WERI-Rb-1 (cell line): ENCODE data around the gene YIPF1.
"Not testable (repeated sequence)": the region's sequence is repeated elsewhere in the genome, so short reads cannot be mapped to it uniquely, and the experiment has no call there.

Experiments
- DNase-seq: peaks from one replicate; pipeline ENCODE4 v3.0.0-alpha.2; 2020
- H3K27ac ChIP-seq: fragments of 250-450 bp; sonication (Bioruptor Pico); 2 replicates; pipeline ENCODE4 v1.5.1; 2020; ENCODE audit warnings: mild to moderate bottlenecking, moderate library complexity
- H3K27me3 ChIP-seq: fragments of 250-450 bp; sonication (Bioruptor Pico); 2 replicates; pipeline ENCODE4 v1.5.1; 2021; ENCODE audit warnings: mild to moderate bottlenecking, low read depth, moderate library complexity; ENCODE audit not compliant: insufficient read depth, severe bottlenecking
- H3K36me3 ChIP-seq: fragments of 250-450 bp; sonication (Bioruptor Pico); 2 replicates; pipeline ENCODE4 v1.5.1; 2020; ENCODE audit warnings: mild to moderate bottlenecking, moderate library complexity
- H3K4me3 ChIP-seq: 2 replicates; pipeline ENCODE4 v1.5.1; 2011; ENCODE audit warnings: low read depth, mild to moderate bottlenecking, control low read depth, low read length
- H3K9me3 ChIP-seq: fragments of 250-450 bp; sonication (Bioruptor Pico); 2 replicates; pipeline ENCODE4 v1.5.1; 2021; ENCODE audit warnings: mild to moderate bottlenecking, moderate library complexity; ENCODE audit not compliant: severe bottlenecking
- CTCF ChIP-seq: IDR thresholded peaks from 2 replicates; pipeline ENCODE4 v1.5.1; 2011; ENCODE audit warnings: low read depth, mild to moderate bottlenecking, control low read depth, inconsistent platforms, low read length

The YIPF1 gene

GRCh38 chr1:53888681-53889080, 916 bp downstream of the YIPF1 start:
- H3K27ac ChIP-seq, result no peak overlapping the region
- H3K36me3 ChIP-seq, result peaks cover 2% of the 10 kb centered on the region; the same call in 1 of the 2 replicates
- no peak overlapping the region for H3K4me3 ChIP-seq
- no peak for DNase-seq
- TF ChIP-seq CTCF, result no peak
- no peaks in the 10 kb centered on the region for H3K27me3 ChIP-seq
- no peaks in the 10 kb centered on the region for H3K9me3 ChIP-seq

- not testable (repeated sequence) for H3K36me3 ChIP-seq, H3K4me3 ChIP-seq, DNase-seq, H3K27ac ChIP-seq, H3K27me3 ChIP-seq, H3K9me3 ChIP-seq
Observed at GRCh38 chr1:53883600-53883999, 6.0 kb downstream of the YIPF1 start.

GRCh38 chr1:53881853-53882252, 7.7 kb downstream of the YIPF1 start:
- not testable (repeated sequence) for H3K27ac ChIP-seq, DNase-seq, H3K4me3 ChIP-seq, H3K9me3 ChIP-seq, H3K27me3 ChIP-seq, H3K36me3 ChIP-seq

- no peak for DNase-seq
- no peaks in the 10 kb centered on the region; the same call in 1 of the 2 replicates for H3K36me3 ChIP-seq
- TF ChIP-seq CTCF, result peak; percentile 43
Observed at GRCh38 chr1:53878492-53879105, 11.0 kb downstream of the YIPF1 start.

GRCh38 chr1:53875150-53875549, 14.4 kb downstream of the YIPF1 start:
- not testable (repeated sequence) for H3K27ac ChIP-seq, H3K27me3 ChIP-seq, DNase-seq, H3K4me3 ChIP-seq, H3K36me3 ChIP-seq, H3K9me3 ChIP-seq

More at GRCh38 chr1:53878492-53879105, 11.0 kb downstream of the YIPF1 start:
- H3K27ac ChIP-seq, result no peak overlapping the region
- peaks cover 2% of the 10 kb centered on the region for H3K9me3 ChIP-seq
- H3K27me3 ChIP-seq, result no peaks in the 10 kb centered on the region
- H3K4me3 ChIP-seq, result no peak overlapping the region

GRCh38 chr1:53871773-53872484, 17.7 kb downstream of the YIPF1 start:
- no peaks in the 10 kb centered on the region for H3K27me3 ChIP-seq
- no peak for TF ChIP-seq CTCF
- H3K9me3 ChIP-seq, result no peaks in the 10 kb centered on the region
- H3K36me3 ChIP-seq, result peaks cover 3% of the 10 kb centered on the region
- H3K4me3 ChIP-seq, result no peak overlapping the region
- no peak overlapping the region for H3K27ac ChIP-seq
- DNase-seq, result no peak

GRCh38 chr1:53871221-53871620, 18.4 kb downstream of the YIPF1 start:
- Histone ChIP-seq H3K4me3 (no peak overlapping the region), H3K27ac (no peak overlapping the region), H3K36me3 (peaks cover 4% of the 10 kb centered on the region), H3K9me3 (no peaks in the 10 kb centered on the region), H3K27me3 (no peaks in the 10 kb centered on the region)
- DNase-seq, result no peak
- TF ChIP-seq CTCF, result no peak
